Measurements from ENCODE around the gene USP5. TPM values are rescaled to one million over a fixed set of nuclear protein-coding genes. Genes with fewer than 3 reads are reported as not detected.

Gene USP5
- total RNA-seq, 4 donors from 2014 or later = 33.4 to 39.4 (median 36.7) TPM

- DNase-seq (ENCODE audit: low spot score) (peak; percentile 76), ATAC-seq (ENCODE audit: low FRiP score) (peak; percentile 63)
- TF ChIP-seq, protein P1, sequence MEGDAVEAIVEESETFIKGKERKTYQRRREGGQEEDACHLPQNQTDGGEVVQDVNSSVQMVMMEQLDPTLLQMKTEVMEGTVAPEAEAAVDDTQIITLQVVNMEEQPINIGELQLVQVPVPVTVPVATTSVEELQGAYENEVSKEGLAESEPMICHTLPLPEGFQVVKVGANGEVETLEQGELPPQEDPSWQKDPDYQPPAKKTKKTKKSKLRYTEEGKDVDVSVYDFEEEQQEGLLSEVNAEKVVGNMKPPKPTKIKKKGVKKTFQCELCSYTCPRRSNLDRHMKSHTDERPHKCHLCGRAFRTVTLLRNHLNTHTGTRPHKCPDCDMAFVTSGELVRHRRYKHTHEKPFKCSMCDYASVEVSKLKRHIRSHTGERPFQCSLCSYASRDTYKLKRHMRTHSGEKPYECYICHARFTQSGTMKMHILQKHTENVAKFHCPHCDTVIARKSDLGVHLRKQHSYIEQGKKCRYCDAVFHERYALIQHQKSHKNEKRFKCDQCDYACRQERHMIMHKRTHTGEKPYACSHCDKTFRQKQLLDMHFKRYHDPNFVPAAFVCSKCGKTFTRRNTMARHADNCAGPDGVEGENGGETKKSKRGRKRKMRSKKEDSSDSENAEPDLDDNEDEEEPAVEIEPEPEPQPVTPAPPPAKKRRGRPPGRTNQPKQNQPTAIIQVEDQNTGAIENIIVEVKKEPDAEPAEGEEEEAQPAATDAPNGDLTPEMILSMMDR (IDR thresholded peaks at IDR 0.05) = peak in 2 of 3 donors; percentile 62 to 82
Observed at GRCh38 chr12:6825398-6826124, 26.4 kb upstream of the USP5 start.

- TF ChIP-seq, protein P1 (IDR thresholded peaks at IDR 0.05) = no peak
- no peak for ATAC-seq (ENCODE audit: low FRiP score)
- DNase-seq (ENCODE audit: low spot score) = no peak
Observed at GRCh38 chr12:6826125-6826733, 25.7 kb upstream of the USP5 start.

DNA sequence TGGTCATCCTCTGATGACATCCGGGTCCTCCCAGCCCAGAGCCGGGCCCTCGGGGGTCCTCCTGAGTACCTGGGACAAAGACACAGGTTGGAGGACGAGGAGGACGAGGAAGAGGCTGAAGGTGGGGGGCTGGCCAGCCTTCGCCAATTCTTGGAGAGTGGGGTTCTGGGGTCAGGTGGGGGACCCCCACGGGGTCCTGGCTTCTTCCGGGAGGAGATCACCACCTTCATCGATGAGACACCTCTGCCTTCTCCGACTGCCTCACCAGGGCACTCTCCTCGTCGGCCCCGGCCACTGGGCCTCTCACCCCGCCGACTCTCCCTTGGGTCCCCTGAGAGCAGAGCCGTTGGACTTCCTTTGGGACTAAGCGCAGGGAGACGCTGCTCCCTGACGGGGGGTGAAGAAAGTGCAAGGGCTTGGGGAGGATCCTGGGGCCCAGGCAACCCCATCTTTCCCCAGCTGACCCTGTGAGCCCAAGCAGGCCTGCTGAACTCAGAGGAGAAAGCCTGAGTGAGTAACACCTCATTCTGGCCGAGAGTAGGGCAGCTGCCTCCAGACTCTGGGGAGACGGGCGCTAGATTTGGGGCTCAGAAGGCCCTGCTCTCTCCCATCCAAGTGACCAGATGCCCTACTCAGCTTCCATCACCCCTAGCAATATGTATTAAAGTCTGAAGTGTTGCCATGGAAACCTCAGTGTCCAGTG, 25.1 kb upstream of the USP5 start:
- DNase-seq (ENCODE audit: low spot score) = no peak
- ATAC-seq (ENCODE audit: low FRiP score) = no peak
- TF ChIP-seq, protein P1 (IDR thresholded peaks at IDR 0.05) = no peak

GRCh38 chr12:6827437-6827911, 24.5 kb upstream of the USP5 start:
- peak; percentile 65 for DNase-seq (ENCODE audit: low spot score)
- peak; percentile 31 for ATAC-seq (ENCODE audit: low FRiP score)
- TF ChIP-seq, protein P1 (IDR thresholded peaks at IDR 0.05) = no peak

DNA sequence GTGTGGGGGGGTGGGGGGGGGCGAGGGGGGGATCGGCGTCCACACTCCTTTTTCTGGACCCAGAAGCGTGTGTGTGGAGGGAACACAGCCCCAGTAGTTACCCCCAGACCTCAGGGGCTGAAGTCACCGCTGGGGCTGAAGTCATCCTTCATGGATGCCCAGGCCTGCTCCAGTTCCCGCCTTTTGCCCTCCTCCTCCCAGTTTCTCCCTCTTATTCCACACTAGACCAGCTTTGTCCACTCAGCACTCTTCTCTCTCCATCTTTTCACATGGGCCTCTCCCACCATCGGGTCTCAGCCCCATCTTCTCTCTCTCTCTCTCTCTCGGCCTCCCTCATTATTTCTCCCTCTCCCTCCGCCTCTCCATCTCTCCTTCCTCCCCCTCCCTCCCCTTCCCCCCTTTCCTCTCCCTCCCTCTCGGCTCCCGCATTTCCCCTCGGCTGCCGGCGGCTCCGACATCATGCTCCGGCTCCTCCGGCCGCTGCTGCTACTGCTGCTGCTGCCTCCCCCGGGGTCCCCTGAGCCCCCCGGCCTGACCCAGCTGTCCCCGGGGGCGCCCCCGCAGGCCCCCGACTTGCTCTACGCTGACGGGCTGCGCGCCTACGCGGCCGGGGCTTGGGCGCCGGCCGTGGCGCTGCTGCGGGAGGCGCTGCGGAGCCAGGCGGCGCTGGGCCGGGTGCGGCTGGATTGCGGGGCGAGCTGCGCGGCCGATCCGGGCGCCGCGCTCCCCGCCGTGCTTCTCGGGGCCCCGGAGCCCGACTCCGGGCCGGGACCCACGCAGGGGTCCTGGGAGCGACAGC, 23.8 kb upstream of the USP5 start, which contains the start of gene P3H3:
P3H3 (plus strand) TSS at position 426 of the 799 bp plus-strand sequence; CDS start at position 460, 34 bp downstream.
- ATAC-seq (ENCODE audit: low FRiP score) (peak; percentile 4), DNase-seq (ENCODE audit: low spot score) (no peak)
- TF ChIP-seq, protein P1 (IDR thresholded peaks at IDR 0.05) = no peak

- peak; percentile 34 for ATAC-seq (ENCODE audit: low FRiP score)
- TF ChIP-seq, protein P1 (IDR thresholded peaks at IDR 0.05) = no peak
- DNase-seq (ENCODE audit: low spot score) = no peak
Observed at GRCh38 chr12:6828781-6829535, 23.0 kb upstream of the USP5 start.

Data from omental fat pad (tissue), 4 donors.